HG03558 (cell line): ENCODE measurements around the gene MPIG6B.
"Not testable (repeated sequence)": the region's sequence is repeated elsewhere in the genome, so short reads cannot be mapped to it uniquely, and the experiment has no call there.

Experiments
- ATAC-seq: cut with Tn5 transposase; IDR thresholded peaks from one replicate; pipeline ENCODE4 v1.9.1; 2021; ENCODE audit warnings: moderate number of reproducible peaks; ENCODE audit not compliant: unreplicated experiment; ENCODE audit errors: extremely low read depth

The MPIG6B gene

GRCh38 chr6:31697555-31697954 lies 25.6 kb upstream of the MPIG6B start:
- ATAC-seq = no peak

GRCh38 chr6:31700740-31701401 lies 22.3 kb upstream of the MPIG6B start:
- ATAC-seq = no peak

- no peak for ATAC-seq
Observed at GRCh38 chr6:31701666-31702404, 21.3 kb upstream of the MPIG6B start.

GRCh38 chr6:31702405-31702818 lies 20.8 kb upstream of the MPIG6B start:
- no peak for ATAC-seq

GRCh38 chr6:31702819-31703716 lies 20.1 kb upstream of the MPIG6B start, which contains the start of gene ABHD16A:
Gene ABHD16A (minus strand): TSS chr6:31703324. CDS start chr6:31703281, 43 bp downstream.
- ATAC-seq = peak; percentile 80

- no peak for ATAC-seq
Observed at GRCh38 chr6:31705931-31706330, 17.2 kb upstream of the MPIG6B start.

GRCh38 chr6:31706599-31706998 lies 16.6 kb upstream of the MPIG6B start, which contains the start of gene LY6G6F:
Gene LY6G6F (plus strand): TSS chr6:31706866. CDS start chr6:31706907, 41 bp downstream.
- no peak for ATAC-seq

- ATAC-seq = no peak
Observed at GRCh38 chr6:31707701-31708100, 15.5 kb upstream of the MPIG6B start.

GRCh38 chr6:31708224-31708623 lies 14.9 kb upstream of the MPIG6B start:
- no peak for ATAC-seq

GRCh38 chr6:31709157-31709556 lies 14.0 kb upstream of the MPIG6B start:
- not testable (repeated sequence) for ATAC-seq

GRCh38 chr6:31710523-31711219 lies 12.5 kb upstream of the MPIG6B start:
- ATAC-seq = no peak

GRCh38 chr6:31711233-31711632 lies 11.9 kb upstream of the MPIG6B start:
- no peak for ATAC-seq

GRCh38 chr6:31712296-31712695 lies 10.9 kb upstream of the MPIG6B start:
- no peak for ATAC-seq

- ATAC-seq = no peak
Observed at GRCh38 chr6:31713465-31713864, 9.7 kb upstream of the MPIG6B start.

- ATAC-seq = no peak
Observed at GRCh38 chr6:31713991-31714684, 9.0 kb upstream of the MPIG6B start.

- ATAC-seq = no peak
Observed at GRCh38 chr6:31715022-31715958, 7.9 kb upstream of the MPIG6B start, which contains the start of gene LY6G6D. Gene LY6G6D (plus strand): TSS chr6:31715348. CDS start chr6:31715356, 8 bp downstream.

GRCh38 chr6:31717499-31718222 lies 5.5 kb upstream of the MPIG6B start:
- ATAC-seq = no peak

- ATAC-seq = no peak
Observed at GRCh38 chr6:31718265-31718664, 4.9 kb upstream of the MPIG6B start.
